ENCODE data around the gene PTPRK. TPM values are rescaled to one million over a fixed set of nuclear protein-coding genes. Genes with fewer than 3 reads are reported as not detected.

PTPRK gene
- total and polyA plus RNA-seq, 2 experiments from 2014 or later, result 26.9 to 56.4 TPM

- no peak overlapping the region for H2AFZ ChIP-seq
- peaks cover 5% of the 10 kb centered on the region; the same call in 1 of the 2 replicates for H3K4me1 ChIP-seq (ENCODE audit: insufficient read depth)
- DNase-seq (ENCODE audit: low spot score) (no peak), ATAC-seq (no peak)
- no peaks in the 10 kb centered on the region for H3K9me3 Mint-ChIP-seq
- H3K36me3 ChIP-seq (ENCODE audit: insufficient read depth), result no peaks in the 10 kb centered on the region
- no peaks in the 10 kb centered on the region for H3K27me3 ChIP-seq (ENCODE audit: insufficient read depth)
- H3K27ac ChIP-seq (ENCODE audit: low read depth), result no peak overlapping the region
- H3F3A ChIP-seq (replicated peaks; ENCODE audit: low read depth), result no peaks in the 10 kb centered on the region
- no peaks in the 10 kb centered on the region for H3K36me3 Mint-ChIP-seq (ENCODE audit: low read depth)
- no peak overlapping the region for H3K4me3 ChIP-seq
- peaks cover 1% of the 10 kb centered on the region for H3K27me3 Mint-ChIP-seq (ENCODE audit: insufficient read depth, low read depth, poor library complexity)
- no peak overlapping the region for H3K4me2 ChIP-seq
- H3K27ac Mint-ChIP-seq, result peak overlapping the region; percentile 34; the same call in 1 of the 2 replicates
- H4K20me1 ChIP-seq (replicated peaks; ENCODE audit: insufficient read depth), result no peaks in the 10 kb centered on the region
- H3K4me1 Mint-ChIP-seq, result peaks cover 32% of the 10 kb centered on the region
- no peaks in the 10 kb centered on the region for H3K9me2 ChIP-seq (ENCODE audit: insufficient read depth)
- H3K4me3 Mint-ChIP-seq, result no peak overlapping the region
- peaks cover 18% of the 10 kb centered on the region for H3K79me2 ChIP-seq (replicated peaks; ENCODE audit: insufficient read depth)
- TF ChIP-seq NANOG (IDR thresholded peaks at IDR 0.05; ENCODE audit: borderline replicate concordance) (no peak), ZNF462 (CRISPR knock-in tag; IDR thresholded peaks at IDR 0.05) (no peak), ZNF114 (CRISPR knock-in tag; IDR thresholded peaks at IDR 0.05) (no peak), STAT1 (IDR thresholded peaks at IDR 0.05; ENCODE audit: unreplicated experiment) (no peak), POLR2AphosphoS5 (IDR thresholded peaks at IDR 0.05; ENCODE audit: low read depth) (no peak), ZNF331 (CRISPR knock-in tag; IDR thresholded peaks at IDR 0.05; ENCODE audit: low read depth) (no peak)
- TF ChIP-seq, protein P1, sequence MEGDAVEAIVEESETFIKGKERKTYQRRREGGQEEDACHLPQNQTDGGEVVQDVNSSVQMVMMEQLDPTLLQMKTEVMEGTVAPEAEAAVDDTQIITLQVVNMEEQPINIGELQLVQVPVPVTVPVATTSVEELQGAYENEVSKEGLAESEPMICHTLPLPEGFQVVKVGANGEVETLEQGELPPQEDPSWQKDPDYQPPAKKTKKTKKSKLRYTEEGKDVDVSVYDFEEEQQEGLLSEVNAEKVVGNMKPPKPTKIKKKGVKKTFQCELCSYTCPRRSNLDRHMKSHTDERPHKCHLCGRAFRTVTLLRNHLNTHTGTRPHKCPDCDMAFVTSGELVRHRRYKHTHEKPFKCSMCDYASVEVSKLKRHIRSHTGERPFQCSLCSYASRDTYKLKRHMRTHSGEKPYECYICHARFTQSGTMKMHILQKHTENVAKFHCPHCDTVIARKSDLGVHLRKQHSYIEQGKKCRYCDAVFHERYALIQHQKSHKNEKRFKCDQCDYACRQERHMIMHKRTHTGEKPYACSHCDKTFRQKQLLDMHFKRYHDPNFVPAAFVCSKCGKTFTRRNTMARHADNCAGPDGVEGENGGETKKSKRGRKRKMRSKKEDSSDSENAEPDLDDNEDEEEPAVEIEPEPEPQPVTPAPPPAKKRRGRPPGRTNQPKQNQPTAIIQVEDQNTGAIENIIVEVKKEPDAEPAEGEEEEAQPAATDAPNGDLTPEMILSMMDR (conservative IDR thresholded peaks at IDR 0.05; ENCODE audit: low read depth in 2 of 2), result 0 out of 4 replicates have a peak, but pooled peaks of 1 of the 2 experiments have one; percentile 3
These were observed 186.7 kb downstream of the PTPRK start for GRCh38 chr6:128333581-128334223.
